HG02973 (cell line): ENCODE measurements around the gene PHETA2.

Source experiments
- ATAC-seq: cut with Tn5 transposase; IDR thresholded peaks from one replicate; pipeline ENCODE4 v1.9.1; 2021; ENCODE audit warnings: moderate library complexity; ENCODE audit not compliant: unreplicated experiment

PHETA2 gene

GRCh38 chr22:42074132-42074811 lies at the start of gene PHETA2:
Gene PHETA2, plus strand, starts transcription at chr22:42074248. Its CDS starts 3,046 bp downstream, at chr22:42077294.
- no peak for ATAC-seq

- ATAC-seq, result no peak
Observed at GRCh38 chr22:42025421-42025820, 48.6 kb upstream of the PHETA2 start.

- no peak for ATAC-seq
Observed at GRCh38 chr22:42026705-42027104, 47.3 kb upstream of the PHETA2 start.

GRCh38 chr22:42033263-42034181 lies 40.5 kb upstream of the PHETA2 start:
- ATAC-seq, result no peak

- ATAC-seq, result no peak
Observed at GRCh38 chr22:42035256-42035655, 38.8 kb upstream of the PHETA2 start.

- no peak for ATAC-seq
Observed at GRCh38 chr22:42039271-42039670, 34.8 kb upstream of the PHETA2 start.

- ATAC-seq, result no peak
Observed at GRCh38 chr22:42041784-42042183, 32.3 kb upstream of the PHETA2 start.

GRCh38 chr22:42050641-42051180 lies 23.3 kb upstream of the PHETA2 start:
- ATAC-seq, result no peak

- no peak for ATAC-seq
Observed at GRCh38 chr22:42052765-42053164, 21.3 kb upstream of the PHETA2 start.

GRCh38 chr22:42056757-42057511 lies 17.1 kb upstream of the PHETA2 start:
- ATAC-seq, result no peak

GRCh38 chr22:42060489-42060888 lies 13.6 kb upstream of the PHETA2 start:
- ATAC-seq, result no peak

- no peak for ATAC-seq
Observed at GRCh38 chr22:42061041-42061440, 13.0 kb upstream of the PHETA2 start.

GRCh38 chr22:42062506-42063170 lies 11.4 kb upstream of the PHETA2 start:
- ATAC-seq, result no peak

GRCh38 chr22:42064629-42065028 lies 9.4 kb upstream of the PHETA2 start:
- no peak for ATAC-seq

- ATAC-seq, result no peak
Observed at GRCh38 chr22:42065438-42066125, 8.5 kb upstream of the PHETA2 start.

- no peak for ATAC-seq
Observed at GRCh38 chr22:42066126-42066761, 7.8 kb upstream of the PHETA2 start.

GRCh38 chr22:42066937-42067336 lies 7.1 kb upstream of the PHETA2 start:
- no peak for ATAC-seq

GRCh38 chr22:42067671-42068251 lies 6.3 kb upstream of the PHETA2 start:
- no peak for ATAC-seq

- no peak for ATAC-seq
Observed at GRCh38 chr22:42068291-42068690, 5.8 kb upstream of the PHETA2 start.
